Heart right ventricle (tissue), 16 donors: Measurements from ENCODE around the gene RBMS2. TPM values are rescaled to one million over a fixed set of nuclear protein-coding genes. Genes with fewer than 3 reads are reported as not detected.

Source experiments
- ATAC-seq, 8 donors: fragments of 200-7000 bp; cut with Tn5 transposase; one replicate each; pipeline ENCODE4 v1.9.1; 2020; ENCODE audit warnings: mild to moderate bottlenecking in 8 of 8, moderate library complexity in 8 of 8, moderate number of reproducible peaks in 1 of 8
- DNase-seq, 2 donors: peaks; one replicate each; pipeline ENCODE4 v3.0.0-alpha.2; 2020
- H3K27ac ChIP-seq, 10 donors: fragments of 200-600 bp; sonication (generic) in 2 of 10; one replicate each; pipeline versions ENCODE4 v1.5.0 to v1.8.0; 2020 to 2022; ENCODE audit warnings: mild to moderate bottlenecking in 3 of 10
- H3K27me3 ChIP-seq, 7 donors: fragments of 200-600 bp; one replicate each; pipeline ENCODE4 v1.8.0; 2021 to 2022; ENCODE audit warnings: mild to moderate bottlenecking in 2 of 7
- H3K36me3 ChIP-seq, 9 donors: fragments of 200-600 bp; sonication (generic) in 1 of 9; one replicate each; pipeline versions ENCODE4 v1.5.0 to v1.8.0; 2020 to 2022; ENCODE audit warnings: mild to moderate bottlenecking in 2 of 9
- H3K4me1 ChIP-seq, 9 donors: fragments of 200-600 bp; sonication (generic) in 1 of 9; one replicate each; pipeline versions ENCODE4 v1.5.0 to v1.8.0; 2020 to 2022; ENCODE audit warnings: mild to moderate bottlenecking in 4 of 9
- H3K4me3 ChIP-seq, 10 donors: fragments of 200-600 bp; sonication (generic) in 2 of 10; one replicate each; pipeline versions ENCODE4 v1.5.0 to v1.8.0; 2020 to 2022; ENCODE audit warnings: mild to moderate bottlenecking in 7 of 10, moderate library complexity in 2 of 10
- H3K9me3 ChIP-seq, 11 donors: fragments of 200-600 bp in 10 of 11; sonication (generic) in 2 of 11; one replicate each; pipeline versions ENCODE4 v1.5.0 to v1.8.0; 2013 to 2022; ENCODE audit warnings: mild to moderate bottlenecking in 2 of 11, control low read depth in 1 of 11, moderate library complexity in 1 of 11
- WGBS, 2 donors: extraction: QIAGEN DNeasy Blood & Tissue Kit; methylation state at CpG; one replicate each; pipeline ENCODE4 v1.1.7; 2013; ENCODE audit warnings: inconsistent platforms in 1 of 2; 5-methylcytosine and 5-hydroxymethylcytosine counted together
- intact Hi-C, 10 donors: fragments of 100-400 bp; cut with DNase I; formaldehyde crosslinking; loops; one replicate each; pipeline versions ENCODE4 v1.11.1 to v1.14.2; 2022
- polyA plus RNA-seq, 2 donors: library from polyadenylated mRNA; stranded (reverse); fragments of 200-250 nt; gene quantifications; one replicate each; pipeline ENCODE4 v1.2.3, GENCODE V29; 2013
- total RNA-seq, 10 donors: library from RNA; stranded (reverse); fragmentation: NEBNext Ultra II Directional in 3 of 10; extraction: Animal tissue kit (Norgen Biotek cat#: 25700) in 3 of 10; gene quantifications; one replicate each; pipeline versions ENCODE4 v1.2.1 to v1.2.4, GENCODE V29; 2021 to 2023
- TF ChIP-seq, protein P1 (sequence below), 9 donors: fragments of 200-600 bp; sonication (generic) in 2 of 9; IDR thresholded peaks; one replicate each; pipeline versions ENCODE4 v1.5.0 to v1.8.0; 2021 to 2022; ENCODE audit warnings: antibody characterized with exemption in 9 of 9, mild to moderate bottlenecking in 5 of 9, moderate library complexity in 1 of 9
- donor health status: Arrhythmogenic right ventricular cardiomyopathy.
- donor health status: ischemic (EF 13 %, LVEDD 7.1; RV severe dilation, severe dysfunction).
- donor health status: healthy with polysubstance abuse.
- donor health status: DM: no; HTN: yes; CAD: no.
- donor health status: DM: no; HTN: no; CAD: no.
- donor health status: ischemic (EF 25% LVEDD 6.9; RV normal size, moderate dysfunction).
- donor health status: ischemic (EF 25% LVEDD 5.7; RV mildly dilated, moderate dysfunction).
- donor health status: healthy.
- donor health status: DM: yes; HTN: yes; CAD: no.
- donor health status: Ischemic cardiomyopathy.
- donor health status: ischemic (EF 35%, LVEDD 5.7; RV mildly dilated, moderate dysfunction).
- donor health status: nonischemic (EF 11% LVEDD 7.7; RV severe dilation, severe dysfunction).
- donor health status: DM: yes; HTN: yes; CAD: no.
- donor health status: PGD.
- donor health status: ischemic (EF 29% LVEDD 5.4; RV normal size, mild dysfunction).
- donor health status: nonischemic (EF 23%, LVEDD 6.1; RV moderate dilation, normal function).

The RBMS2 gene
- total and polyA plus RNA-seq, 12 donors: 6.4 to 39.6 (median 31.2) TPM

GRCh38 chr12:56476972-56477432 lies 44.6 kb upstream of the RBMS2 start:
- peaks cover 0 to 18% (median 0%) of the 10 kb centered on the region in 9 donors for H3K36me3 ChIP-seq
- no peak overlapping the region for H3K27ac ChIP-seq
- TF ChIP-seq, protein P1, sequence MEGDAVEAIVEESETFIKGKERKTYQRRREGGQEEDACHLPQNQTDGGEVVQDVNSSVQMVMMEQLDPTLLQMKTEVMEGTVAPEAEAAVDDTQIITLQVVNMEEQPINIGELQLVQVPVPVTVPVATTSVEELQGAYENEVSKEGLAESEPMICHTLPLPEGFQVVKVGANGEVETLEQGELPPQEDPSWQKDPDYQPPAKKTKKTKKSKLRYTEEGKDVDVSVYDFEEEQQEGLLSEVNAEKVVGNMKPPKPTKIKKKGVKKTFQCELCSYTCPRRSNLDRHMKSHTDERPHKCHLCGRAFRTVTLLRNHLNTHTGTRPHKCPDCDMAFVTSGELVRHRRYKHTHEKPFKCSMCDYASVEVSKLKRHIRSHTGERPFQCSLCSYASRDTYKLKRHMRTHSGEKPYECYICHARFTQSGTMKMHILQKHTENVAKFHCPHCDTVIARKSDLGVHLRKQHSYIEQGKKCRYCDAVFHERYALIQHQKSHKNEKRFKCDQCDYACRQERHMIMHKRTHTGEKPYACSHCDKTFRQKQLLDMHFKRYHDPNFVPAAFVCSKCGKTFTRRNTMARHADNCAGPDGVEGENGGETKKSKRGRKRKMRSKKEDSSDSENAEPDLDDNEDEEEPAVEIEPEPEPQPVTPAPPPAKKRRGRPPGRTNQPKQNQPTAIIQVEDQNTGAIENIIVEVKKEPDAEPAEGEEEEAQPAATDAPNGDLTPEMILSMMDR (IDR thresholded peaks at IDR 0.05): no peak
- ATAC-seq (peak in 1 of 8 donors; percentile 12), DNase-seq (no peak)
- intact Hi-C loops: no loop called here
- H3K4me1 ChIP-seq: peaks cover 0 to 11% (median 0%) of the 10 kb centered on the region in 9 donors
- H3K27me3 ChIP-seq: no peaks in the 10 kb centered on the region
- no peaks in the 10 kb centered on the region for H3K9me3 ChIP-seq
- H3K4me3 ChIP-seq: no peak overlapping the region
- 93 to 100% methylated on average over 1 of the region's 1 CpG for WGBS, 2 donors

GRCh38 chr12:56477521-56478225 lies 43.9 kb upstream of the RBMS2 start:
- DNase-seq (no peak), ATAC-seq (no peak)
- H3K36me3 ChIP-seq: peaks cover 0 to 11% (median 0%) of the 10 kb centered on the region in 9 donors
- no peaks in the 10 kb centered on the region for H3K9me3 ChIP-seq
- intact Hi-C loops: no loop called here
- WGBS, 2 donors: 91 to 92% methylated on average over 6 of the region's 6 CpGs
- TF ChIP-seq, protein P1 (IDR thresholded peaks at IDR 0.05): no peak
- H3K27me3 ChIP-seq: no peaks in the 10 kb centered on the region
- H3K4me1 ChIP-seq: peaks cover 0 to 11% (median 0%) of the 10 kb centered on the region in 9 donors
- no peak overlapping the region for H3K27ac ChIP-seq
- no peak overlapping the region for H3K4me3 ChIP-seq

DNA sequence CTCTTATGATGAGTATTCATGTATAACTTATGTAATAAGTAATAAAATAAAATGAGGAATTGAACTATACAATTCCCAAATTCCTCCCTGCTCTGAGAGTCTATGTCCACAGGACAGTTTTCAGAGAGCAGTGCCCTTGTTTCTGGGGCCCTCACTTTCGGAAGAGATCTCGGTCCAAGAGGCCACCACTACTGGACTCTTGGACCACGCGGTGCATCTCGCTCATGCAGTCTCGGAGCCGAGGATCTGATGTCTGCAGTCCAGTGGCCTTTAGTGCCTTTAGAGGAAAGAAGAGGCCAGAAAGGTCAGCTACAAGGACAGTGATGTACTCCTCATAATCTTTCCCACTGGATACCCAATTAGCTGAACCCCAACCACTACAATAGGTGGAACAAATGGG lies 42.0 kb upstream of the RBMS2 start:
- H3K4me1 ChIP-seq: peaks cover 0 to 4% (median 0%) of the 10 kb centered on the region in 9 donors
- intact Hi-C loops: no loop called here
- no peak for ATAC-seq
- H3K27me3 ChIP-seq: no peaks in the 10 kb centered on the region
- no peak overlapping the region for H3K4me3 ChIP-seq
- no peak for DNase-seq
- H3K36me3 ChIP-seq: no peaks in the 10 kb centered on the region
- TF ChIP-seq, protein P1 (IDR thresholded peaks at IDR 0.05): no peak
- 94 to 96% methylated on average over 7 of the region's 7 CpGs for WGBS, 2 donors
- H3K9me3 ChIP-seq: no peaks in the 10 kb centered on the region
- H3K27ac ChIP-seq: no peak overlapping the region

GRCh38 chr12:56484566-56484965 lies 37.1 kb upstream of the RBMS2 start:
- 90 to 91% methylated on average over 1 of the region's 1 CpG for whole genome bisulfite sequencing, 2 donors
- ATAC-seq: no peak
- Histone ChIP-seq H3K9me3 (peaks cover 0 to 4% (median 0%) of the 10 kb centered on the region in 11 donors), H3K4me1 (peaks cover 0 to 21% (median 12%) of the 10 kb centered on the region in 9 donors), H3K36me3 (no peaks in the 10 kb centered on the region), H3K4me3 (no peak overlapping the region), H3K27me3 (peaks cover 0 to 28% (median 0%) of the 10 kb centered on the region in 7 donors), H3K27ac (no peak overlapping the region)
- TF ChIP-seq, protein P1 (IDR thresholded peaks at IDR 0.05): no peak
- no peak for DNase-seq
- intact Hi-C loops: no loop called here
